Activated naive CD8-positive, alpha-beta T cell (primary cell): Measurements from ENCODE around the gene NCF4.

Experiments used
- H3K27ac Mint-ChIP-seq: one replicate; pipeline ENCODE4 v1.8.0; 2021; ENCODE audit warnings: mixed read lengths
- H3K27me3 Mint-ChIP-seq: one replicate; pipeline ENCODE4 v1.8.0; 2021; ENCODE audit warnings: mixed read lengths
- H3K36me3 Mint-ChIP-seq: one replicate; pipeline ENCODE4 v1.8.0; 2021; ENCODE audit warnings: mixed read lengths
- H3K4me1 Mint-ChIP-seq: one replicate; pipeline ENCODE4 v1.8.0; 2021; ENCODE audit warnings: low read depth, mixed read lengths
- H3K4me3 Mint-ChIP-seq: one replicate; pipeline ENCODE4 v1.8.0; 2021; ENCODE audit warnings: mild to moderate bottlenecking, mixed read lengths
- H3K9me3 Mint-ChIP-seq: one replicate; pipeline ENCODE4 v1.8.0; 2021; ENCODE audit warnings: low read depth, mixed read lengths

The NCF4 gene

DNA sequence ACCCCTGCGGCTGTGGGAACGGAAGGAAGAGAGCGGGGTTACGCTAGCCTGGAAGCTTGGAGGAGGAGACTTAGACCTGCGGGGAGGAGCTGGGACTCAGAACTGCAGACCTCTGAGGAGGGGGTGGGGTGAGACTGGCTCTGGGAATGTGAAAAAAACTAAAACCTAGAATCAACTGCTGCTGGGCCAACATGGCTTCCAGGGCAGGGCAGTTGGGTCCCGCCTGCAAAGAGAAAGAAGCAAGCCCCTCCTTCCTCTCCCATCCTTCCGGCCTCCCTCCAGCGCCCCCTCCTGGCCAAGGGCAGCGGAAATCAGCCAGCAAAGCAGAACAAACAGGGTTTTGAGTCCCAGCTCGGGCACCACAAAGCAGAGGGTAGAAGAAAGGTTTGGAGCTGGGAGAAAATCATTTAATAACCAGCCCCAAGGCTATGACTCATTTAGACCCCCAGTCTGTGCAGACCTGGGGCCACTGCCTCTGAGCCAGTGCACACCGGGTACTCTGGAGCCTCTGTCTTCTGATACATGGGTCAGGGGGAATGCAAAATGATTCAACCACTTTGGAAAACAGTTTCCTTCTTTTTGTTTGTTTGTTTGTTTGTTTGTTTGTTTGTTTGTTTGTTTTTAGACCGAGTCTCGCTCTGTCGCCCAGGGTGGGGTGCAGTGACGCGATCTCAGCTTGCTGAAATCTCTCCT is 7.3 kb upstream of the NCF4 start:
- Mint-ChIP-seq H3K4me3 (peak overlapping the region; percentile 67), H3K36me3 (no peaks in the 10 kb centered on the region), H3K4me1 (peaks cover 18% of the 10 kb centered on the region), H3K27me3 (peaks cover 8% of the 10 kb centered on the region), H3K9me3 (no peaks in the 10 kb centered on the region), H3K27ac (peak overlapping the region; percentile 82)

DNA sequence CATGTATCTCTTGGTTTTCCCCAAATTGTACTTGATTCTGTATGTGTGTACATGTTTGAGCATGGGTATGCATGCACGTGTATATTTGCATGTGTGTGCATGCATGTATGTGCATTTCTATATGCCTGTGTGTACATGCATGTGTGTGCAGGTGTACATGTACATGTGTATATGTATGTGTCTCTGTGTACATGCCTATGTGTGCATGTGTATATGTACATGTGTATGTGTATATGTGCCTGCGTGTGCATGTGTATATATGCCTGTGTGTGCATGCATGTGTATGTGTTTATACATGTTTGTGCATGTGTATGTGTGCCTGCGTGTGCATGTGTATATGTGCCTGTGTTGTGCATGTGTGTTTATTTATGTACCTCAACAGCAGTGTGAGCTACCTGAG is 5.3 kb upstream of the NCF4 start:
- Mint-ChIP-seq H3K4me1 (peaks cover 19% of the 10 kb centered on the region), H3K36me3 (no peaks in the 10 kb centered on the region), H3K27ac (no peak overlapping the region), H3K9me3 (no peaks in the 10 kb centered on the region), H3K27me3 (peaks cover 4% of the 10 kb centered on the region), H3K4me3 (no peak overlapping the region)

DNA sequence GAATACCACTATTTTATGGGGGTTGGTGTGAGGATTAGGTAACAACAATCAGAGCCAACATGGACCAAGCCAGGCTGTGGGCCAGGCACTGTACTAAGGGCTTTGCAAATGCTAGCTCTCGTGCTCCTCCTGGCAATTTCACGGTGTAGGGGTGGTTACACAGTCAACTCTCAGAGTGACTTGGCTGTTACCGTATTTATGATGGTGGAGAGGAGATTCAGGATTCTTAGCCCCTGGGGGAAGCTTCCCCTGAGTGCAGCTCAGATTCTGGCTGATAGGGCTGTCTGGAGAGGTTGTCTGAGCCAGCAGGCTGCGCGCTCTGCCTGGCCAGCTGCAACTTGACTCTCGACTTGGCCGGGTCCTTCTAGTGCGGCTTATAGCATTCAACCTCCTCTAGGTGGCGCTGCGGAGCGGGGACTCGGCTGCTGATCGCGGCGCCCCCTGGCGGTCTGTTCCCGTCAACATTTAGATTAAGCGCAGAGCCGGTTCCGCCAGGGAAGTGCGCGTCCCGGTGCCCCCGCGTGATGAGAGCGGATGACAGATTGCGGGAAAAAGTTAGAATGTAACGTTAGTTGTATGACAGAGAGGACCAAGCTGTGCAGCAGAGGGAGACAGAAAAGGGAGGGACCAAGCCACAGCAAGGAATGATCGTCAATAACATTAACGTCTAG is 4.5 kb upstream of the NCF4 start:
- Mint-ChIP-seq H3K9me3 (no peaks in the 10 kb centered on the region), H3K4me3 (peak overlapping the region; percentile 58), H3K36me3 (no peaks in the 10 kb centered on the region), H3K4me1 (peaks cover 22% of the 10 kb centered on the region), H3K27ac (peak overlapping the region; percentile 23), H3K27me3 (peaks cover 4% of the 10 kb centered on the region)

DNA sequence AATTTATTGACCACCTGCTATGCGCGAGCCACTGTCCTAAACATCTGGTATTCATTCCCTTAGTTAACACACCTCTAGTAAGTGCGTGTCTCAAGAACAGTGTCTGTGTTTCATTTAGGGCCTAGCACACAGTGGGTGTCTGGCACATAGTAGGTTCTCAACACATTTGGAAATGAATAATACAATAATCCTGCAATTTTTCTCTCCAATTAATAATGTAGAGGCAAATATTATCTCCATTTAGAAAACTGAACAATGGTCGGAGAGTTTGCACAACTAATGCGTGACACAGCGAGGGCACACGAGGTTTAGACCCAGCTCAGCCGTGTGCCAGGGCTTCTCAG is 4.0 kb upstream of the NCF4 start:
- Mint-ChIP-seq H3K9me3 (no peaks in the 10 kb centered on the region), H3K27me3 (peaks cover 4% of the 10 kb centered on the region), H3K27ac (no peak overlapping the region), H3K4me3 (no peak overlapping the region), H3K36me3 (no peaks in the 10 kb centered on the region), H3K4me1 (peaks cover 22% of the 10 kb centered on the region)

DNA sequence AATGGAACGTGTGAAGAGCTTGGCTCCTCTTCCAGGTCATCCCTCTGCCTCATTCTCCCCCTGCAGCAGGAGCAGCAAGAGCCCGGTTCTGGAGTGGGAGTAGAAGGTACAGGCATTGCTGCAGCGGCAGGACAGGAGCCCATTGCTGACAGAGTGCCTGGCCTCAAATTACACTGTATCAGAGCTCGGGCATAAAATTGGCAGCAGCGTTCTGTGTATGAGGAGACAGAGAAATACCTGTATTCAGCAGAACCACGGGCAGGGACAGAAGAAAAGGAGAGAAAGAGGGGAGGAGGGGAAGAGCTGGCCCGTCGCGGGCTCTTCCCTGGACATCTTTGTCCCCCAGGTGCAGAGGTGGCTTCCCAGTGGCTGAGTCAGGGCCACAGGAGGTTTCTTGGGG is 2.6 kb upstream of the NCF4 start:
- H3K27ac Mint-ChIP-seq: no peak overlapping the region
- no peak overlapping the region for H3K4me3 Mint-ChIP-seq
- no peaks in the 10 kb centered on the region for H3K9me3 Mint-ChIP-seq
- no peaks in the 10 kb centered on the region for H3K36me3 Mint-ChIP-seq
- peaks cover 4% of the 10 kb centered on the region for H3K27me3 Mint-ChIP-seq
- H3K4me1 Mint-ChIP-seq: peaks cover 16% of the 10 kb centered on the region

DNA sequence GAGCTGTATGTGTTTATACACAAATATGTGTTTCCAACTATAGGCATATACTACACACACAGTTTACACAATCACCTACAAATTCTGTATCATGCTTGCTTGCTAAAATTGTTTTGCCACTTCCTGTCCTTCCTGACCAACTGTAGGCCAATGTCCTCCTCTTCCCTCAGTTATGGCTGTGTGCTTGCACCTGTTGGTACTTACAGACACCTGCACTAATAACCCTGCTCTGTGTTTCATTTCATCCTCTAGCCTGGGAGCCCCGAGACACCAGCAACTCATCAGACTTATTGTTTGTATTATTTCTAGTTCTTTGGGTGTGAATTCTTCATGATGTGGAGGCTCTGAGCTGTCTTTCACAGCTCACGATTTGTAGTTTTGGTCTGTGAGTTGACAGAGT is 1.8 kb upstream of the NCF4 start:
- H3K9me3 Mint-ChIP-seq: no peaks in the 10 kb centered on the region
- H3K4me1 Mint-ChIP-seq: peaks cover 11% of the 10 kb centered on the region
- no peak overlapping the region for H3K4me3 Mint-ChIP-seq
- no peaks in the 10 kb centered on the region for H3K36me3 Mint-ChIP-seq
- peaks cover 4% of the 10 kb centered on the region for H3K27me3 Mint-ChIP-seq
- no peak overlapping the region for H3K27ac Mint-ChIP-seq

DNA sequence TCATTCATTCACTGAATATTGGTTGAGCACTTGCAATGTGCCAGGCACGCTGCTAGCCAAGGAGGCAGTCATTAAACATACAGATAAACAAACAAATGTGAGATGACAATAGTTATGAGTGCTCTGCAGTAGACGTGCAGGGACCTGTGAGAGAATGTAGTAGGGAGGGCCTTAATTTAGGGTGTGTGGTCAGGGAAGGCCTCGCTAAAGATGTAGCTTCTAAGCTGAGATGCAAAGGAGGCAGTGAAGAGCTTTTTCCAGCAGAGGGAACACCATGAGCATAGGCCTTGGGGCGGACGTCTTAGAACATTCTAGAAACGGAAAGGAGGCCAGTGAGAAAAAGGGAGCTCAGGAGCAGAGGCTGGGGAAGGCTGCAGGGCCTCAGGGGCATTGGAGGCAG is 789 bp upstream of the NCF4 start:
- Mint-ChIP-seq H3K9me3 (no peaks in the 10 kb centered on the region), H3K4me3 (no peak overlapping the region), H3K27me3 (peaks cover 4% of the 10 kb centered on the region), H3K36me3 (no peaks in the 10 kb centered on the region), H3K27ac (peak overlapping the region; percentile 5), H3K4me1 (peaks cover 11% of the 10 kb centered on the region)

DNA sequence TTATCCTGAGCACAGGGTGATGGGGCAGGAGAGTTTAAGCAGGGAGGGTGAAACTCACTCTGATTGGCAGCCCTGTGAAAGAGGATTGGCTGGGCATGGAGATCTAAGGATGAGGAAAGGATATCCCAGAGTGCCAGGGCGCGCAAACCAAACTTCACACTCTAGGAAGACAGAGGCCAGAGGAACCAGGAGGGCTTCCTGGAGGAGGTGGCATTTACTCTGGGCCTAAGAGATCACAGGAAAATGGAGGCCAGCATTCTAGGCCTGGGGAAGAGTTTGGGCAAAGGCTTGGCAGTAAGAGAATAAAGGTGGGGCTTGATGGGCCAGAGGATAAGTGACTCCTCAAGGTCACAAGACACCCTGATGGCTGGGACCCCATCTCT is 377 bp upstream of the NCF4 start:
- H3K27me3 Mint-ChIP-seq: peaks cover 4% of the 10 kb centered on the region
- no peaks in the 10 kb centered on the region for H3K36me3 Mint-ChIP-seq
- no peaks in the 10 kb centered on the region for H3K9me3 Mint-ChIP-seq
- H3K4me3 Mint-ChIP-seq: no peak overlapping the region
- H3K27ac Mint-ChIP-seq: peak overlapping the region; percentile 41
- peaks cover 11% of the 10 kb centered on the region for H3K4me1 Mint-ChIP-seq

DNA sequence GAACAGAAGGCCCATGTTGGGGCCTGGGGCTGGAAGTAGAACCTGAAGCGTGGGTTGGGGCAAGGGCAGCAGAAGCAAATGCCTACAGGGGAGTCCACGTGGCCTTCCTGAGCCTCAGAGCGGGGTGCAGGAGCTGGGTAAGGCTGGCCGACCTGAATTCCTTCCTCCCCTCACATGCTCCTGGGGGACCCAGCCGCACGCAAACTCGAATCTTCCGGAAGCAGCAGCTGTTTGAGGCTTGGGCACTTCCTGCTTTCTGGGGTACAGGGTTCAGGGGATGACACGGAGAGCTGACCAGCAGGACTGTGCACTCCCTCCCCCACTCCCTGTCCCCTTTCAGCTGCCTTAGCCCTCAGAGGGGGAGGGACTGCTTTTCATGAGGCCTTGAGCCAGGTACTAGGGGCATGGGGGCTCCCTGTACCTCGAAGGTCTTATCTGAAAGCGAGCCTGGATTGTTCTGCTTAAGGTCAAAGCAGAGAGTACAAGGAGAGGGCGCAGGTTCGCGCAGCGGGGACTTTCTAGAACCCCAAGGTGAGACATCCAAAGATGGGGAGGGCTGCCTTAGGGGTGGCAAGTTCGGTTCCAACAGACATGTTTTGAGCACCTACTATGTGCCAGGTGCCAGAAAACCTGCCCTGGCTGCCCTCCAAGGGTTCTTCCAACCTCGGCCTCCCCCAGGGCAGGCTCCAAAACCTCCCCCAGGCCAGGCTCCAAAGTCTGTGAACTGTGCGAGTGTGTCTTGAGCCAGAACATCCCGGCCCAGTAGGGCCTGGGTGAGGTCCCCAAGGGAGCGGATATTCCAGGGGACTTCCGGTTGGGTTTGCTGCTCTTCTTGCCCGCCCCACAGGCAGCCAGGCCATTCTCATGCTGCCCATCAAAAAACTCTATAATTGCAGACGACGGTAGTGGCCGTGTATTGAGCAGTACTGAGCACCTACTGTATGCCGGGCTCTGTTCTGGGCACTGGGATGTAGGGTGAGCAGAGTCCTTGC is 1.7 kb downstream of the NCF4 start:
- Mint-ChIP-seq H3K27ac (no peak overlapping the region), H3K4me3 (no peak overlapping the region), H3K4me1 (peaks cover 4% of the 10 kb centered on the region)

DNA sequence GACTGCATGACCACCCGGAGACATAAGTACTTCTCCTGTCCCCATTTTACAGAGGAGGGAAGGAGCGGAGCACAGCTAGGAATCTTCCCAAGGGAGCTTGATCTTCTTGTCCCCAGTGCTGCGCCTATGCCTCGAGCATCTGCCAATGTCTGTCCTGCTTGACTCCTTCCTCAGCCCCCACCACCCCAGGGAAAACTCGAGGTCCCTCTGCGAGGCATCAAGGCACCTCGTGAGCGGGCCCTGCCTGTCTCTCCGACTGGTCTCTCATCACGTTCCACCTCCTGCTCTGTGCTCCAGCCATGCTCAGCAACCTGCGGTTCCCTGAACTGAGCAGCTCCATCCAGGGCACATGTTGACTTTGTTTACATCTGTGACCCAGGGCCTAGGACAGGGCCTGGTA is 2.5 kb downstream of the NCF4 start:
- H3K36me3 Mint-ChIP-seq: no peaks in the 10 kb centered on the region
- H3K4me3 Mint-ChIP-seq: no peak overlapping the region
- H3K27me3 Mint-ChIP-seq: no peaks in the 10 kb centered on the region
- no peak overlapping the region for H3K27ac Mint-ChIP-seq
- H3K9me3 Mint-ChIP-seq: no peaks in the 10 kb centered on the region
- H3K4me1 Mint-ChIP-seq: peaks cover 4% of the 10 kb centered on the region

More for the DNA sequence above, 1.7 kb downstream of the NCF4 start:
- no peaks in the 10 kb centered on the region for H3K9me3 Mint-ChIP-seq
- no peaks in the 10 kb centered on the region for H3K27me3 Mint-ChIP-seq
- no peaks in the 10 kb centered on the region for H3K36me3 Mint-ChIP-seq

DNA sequence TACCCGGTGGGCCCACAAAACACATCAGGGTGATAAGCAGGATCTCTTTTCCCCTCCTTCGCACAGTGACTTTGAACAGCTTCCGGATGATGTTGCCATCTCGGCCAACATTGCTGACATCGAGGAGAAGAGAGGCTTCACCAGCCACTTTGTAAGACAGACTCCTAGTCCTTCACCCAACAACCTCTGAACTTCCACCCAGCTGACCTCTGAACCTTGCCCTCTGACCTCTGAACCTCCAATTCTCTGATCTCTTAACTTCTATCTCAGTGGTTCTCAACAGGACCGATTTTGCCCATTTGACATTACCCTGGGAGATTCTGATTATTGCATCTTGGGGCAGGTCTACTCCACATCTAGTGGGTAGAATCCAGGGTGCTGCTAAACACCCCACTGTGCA is 3.2 kb downstream of the NCF4 start:
- Mint-ChIP-seq H3K27me3 (no peaks in the 10 kb centered on the region), H3K9me3 (no peaks in the 10 kb centered on the region), H3K36me3 (no peaks in the 10 kb centered on the region), H3K27ac (no peak overlapping the region), H3K4me1 (peaks cover 4% of the 10 kb centered on the region), H3K4me3 (no peak overlapping the region)

DNA sequence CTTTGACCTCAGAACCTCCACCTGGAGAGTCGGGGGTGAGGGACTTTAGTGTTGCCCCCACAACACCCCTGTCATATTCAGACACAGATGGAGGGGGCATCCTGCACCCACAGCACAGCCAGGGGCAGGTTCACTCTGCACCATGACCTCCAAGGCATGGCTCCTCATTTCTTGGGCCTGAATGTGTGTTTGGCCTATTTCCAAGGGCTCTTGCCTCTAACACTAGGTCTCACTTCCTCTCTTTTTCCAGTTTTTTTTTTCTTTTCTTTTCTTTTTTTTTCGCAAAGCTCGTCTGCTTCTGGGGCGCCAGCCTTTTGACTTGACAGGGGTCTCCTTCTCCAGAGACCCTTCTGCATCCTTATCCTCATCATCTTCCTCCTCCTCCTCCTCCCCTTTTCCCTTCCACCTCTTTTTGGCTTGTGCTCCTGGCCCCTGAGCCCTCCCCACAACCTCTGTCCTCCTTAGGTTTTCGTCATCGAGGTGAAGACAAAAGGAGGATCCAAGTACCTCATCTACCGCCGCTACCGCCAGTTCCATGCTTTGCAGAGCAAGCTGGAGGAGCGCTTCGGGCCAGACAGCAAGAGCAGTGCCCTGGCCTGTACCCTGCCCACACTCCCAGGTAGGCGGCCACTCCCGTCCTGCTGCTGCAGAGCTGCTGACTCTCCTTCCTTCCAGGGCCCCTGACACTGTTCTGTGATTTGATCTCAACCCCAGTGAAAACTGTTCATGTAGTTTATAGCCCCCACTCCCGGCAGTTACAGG is 3.8 kb downstream of the NCF4 start:
- Mint-ChIP-seq H3K4me3 (no peak overlapping the region), H3K27me3 (no peaks in the 10 kb centered on the region), H3K4me1 (peaks cover 4% of the 10 kb centered on the region), H3K36me3 (no peaks in the 10 kb centered on the region), H3K9me3 (no peaks in the 10 kb centered on the region), H3K27ac (no peak overlapping the region)

DNA sequence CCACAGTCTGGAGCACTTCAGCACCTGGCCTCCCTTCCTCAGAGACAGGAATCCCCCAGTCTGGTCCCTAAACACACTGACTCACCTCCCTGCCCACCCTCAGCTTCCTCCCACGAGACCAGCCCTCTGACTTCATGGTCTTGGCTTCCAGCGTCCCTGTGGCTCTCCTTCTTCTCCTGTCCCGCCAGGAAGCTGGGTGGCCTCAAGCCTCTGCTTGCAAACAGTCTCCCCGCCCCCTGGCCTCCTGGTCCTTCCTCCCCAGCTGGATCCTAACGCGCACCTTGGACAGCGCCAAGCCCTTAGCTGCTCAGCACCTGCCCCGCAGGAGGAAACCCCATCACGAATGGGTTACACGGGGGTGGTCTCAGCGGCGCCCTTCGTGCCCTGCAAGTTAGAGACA is 4.5 kb downstream of the NCF4 start:
- Mint-ChIP-seq H3K9me3 (no peaks in the 10 kb centered on the region), H3K27me3 (no peaks in the 10 kb centered on the region), H3K36me3 (no peaks in the 10 kb centered on the region), H3K4me1 (peaks cover 4% of the 10 kb centered on the region), H3K4me3 (no peak overlapping the region), H3K27ac (no peak overlapping the region)

DNA sequence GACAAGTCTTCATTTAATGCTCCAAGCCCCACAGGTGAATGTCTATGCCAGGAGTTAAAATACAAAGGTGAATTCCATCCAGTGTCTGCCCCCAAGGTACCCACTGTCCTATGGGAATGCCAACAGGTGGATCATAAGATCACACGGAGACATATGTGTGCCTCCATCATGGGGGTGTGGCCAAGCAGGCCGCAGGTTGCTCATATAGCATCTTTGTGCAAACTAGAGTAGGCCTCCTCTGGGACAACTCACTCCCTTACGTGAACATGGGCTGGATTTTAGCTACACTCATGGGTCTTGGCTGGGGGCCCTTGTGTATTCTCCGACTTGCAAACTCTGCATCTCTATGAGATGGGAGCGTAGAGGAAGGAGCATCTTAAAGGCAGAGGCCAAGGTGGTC is 6.9 kb downstream of the NCF4 start:
- H3K4me1 Mint-ChIP-seq: no peaks in the 10 kb centered on the region
- no peaks in the 10 kb centered on the region for H3K27me3 Mint-ChIP-seq
- H3K9me3 Mint-ChIP-seq: no peaks in the 10 kb centered on the region
- no peaks in the 10 kb centered on the region for H3K36me3 Mint-ChIP-seq
- H3K27ac Mint-ChIP-seq: no peak overlapping the region
- no peak overlapping the region for H3K4me3 Mint-ChIP-seq
